GM18519 (cell line): ENCODE measurements around the gene DNAH7.
"Not testable (repeated sequence)": the region's sequence is repeated elsewhere in the genome, so short reads cannot be mapped to it uniquely, and the experiment has no call there.

ENCODE experiments used
- ATAC-seq: cut with Tn5 transposase; IDR thresholded peaks from one replicate; pipeline ENCODE4 v1.9.1; 2021; ENCODE audit warnings: mild to moderate bottlenecking, moderate library complexity; ENCODE audit not compliant: unreplicated experiment, low FRiP score

The DNAH7 gene

GRCh38 chr2:195734931-195735330, 333.7 kb downstream of the DNAH7 start:
- ATAC-seq, result no peak

GRCh38 chr2:195734395-195734794, 334.2 kb downstream of the DNAH7 start:
- no peak for ATAC-seq

GRCh38 chr2:195733831-195734230, 334.8 kb downstream of the DNAH7 start:
- ATAC-seq, result no peak

- ATAC-seq, result no peak
Observed at GRCh38 chr2:195732574-195732973, 336.1 kb downstream of the DNAH7 start.

GRCh38 chr2:195730912-195731311, 337.7 kb downstream of the DNAH7 start:
- ATAC-seq, result no peak

- no peak for ATAC-seq
Observed at GRCh38 chr2:195727106-195727505, 341.5 kb downstream of the DNAH7 start.

GRCh38 chr2:195722075-195722474, 346.6 kb downstream of the DNAH7 start:
- ATAC-seq, result no peak

GRCh38 chr2:195721042-195721441, 347.6 kb downstream of the DNAH7 start:
- no peak for ATAC-seq

GRCh38 chr2:195716466-195716865, 352.2 kb downstream of the DNAH7 start:
- ATAC-seq, result no peak

- ATAC-seq, result no peak
Observed at GRCh38 chr2:195711478-195711877, 357.2 kb downstream of the DNAH7 start.

- no peak for ATAC-seq
Observed at GRCh38 chr2:195709901-195710806, 358.5 kb downstream of the DNAH7 start.

- ATAC-seq, result no peak
Observed at GRCh38 chr2:195706161-195706900, 362.3 kb downstream of the DNAH7 start.

- no peak for ATAC-seq
Observed at GRCh38 chr2:195700480-195700879, 368.2 kb downstream of the DNAH7 start.

GRCh38 chr2:195697681-195698220, 370.9 kb downstream of the DNAH7 start:
- ATAC-seq, result no peak

GRCh38 chr2:195696012-195696411, 372.6 kb downstream of the DNAH7 start:
- ATAC-seq, result no peak

GRCh38 chr2:195695002-195695631, 373.5 kb downstream of the DNAH7 start:
- no peak for ATAC-seq

- ATAC-seq, result no peak
Observed at GRCh38 chr2:195694553-195694952, 374.1 kb downstream of the DNAH7 start.

- not testable (repeated sequence) for ATAC-seq
Observed at GRCh38 chr2:195692531-195692930, 376.1 kb downstream of the DNAH7 start.
